GM13976 (cell line): ENCODE results near the gene FKBP1A.

Experiments
- DNase-seq: peaks from one replicate; pipeline ENCODE4 v3.0.0; 2012; ENCODE audit warnings: low spot score
- in situ Hi-C: fragments of 300-500 bp; cut with MboI; formaldehyde crosslinking; loops from one replicate; pipeline ENCODE4 v1.12.0; 2022; ENCODE audit warnings: low sequenced_read_pairs, mixed read lengths, inconsistent platforms; ENCODE audit not compliant: unreplicated experiment
- TF ChIP-seq, protein P1 (sequence below): IDR thresholded peaks from 2 replicates; pipeline ENCODE4 v1.5.1; 2012; ENCODE audit warnings: borderline replicate concordance, mild to moderate bottlenecking; ENCODE audit not compliant: insufficient read depth; ENCODE audit errors: extremely low read depth, missing control alignments, control extremely low read depth

The FKBP1A gene

DNA sequence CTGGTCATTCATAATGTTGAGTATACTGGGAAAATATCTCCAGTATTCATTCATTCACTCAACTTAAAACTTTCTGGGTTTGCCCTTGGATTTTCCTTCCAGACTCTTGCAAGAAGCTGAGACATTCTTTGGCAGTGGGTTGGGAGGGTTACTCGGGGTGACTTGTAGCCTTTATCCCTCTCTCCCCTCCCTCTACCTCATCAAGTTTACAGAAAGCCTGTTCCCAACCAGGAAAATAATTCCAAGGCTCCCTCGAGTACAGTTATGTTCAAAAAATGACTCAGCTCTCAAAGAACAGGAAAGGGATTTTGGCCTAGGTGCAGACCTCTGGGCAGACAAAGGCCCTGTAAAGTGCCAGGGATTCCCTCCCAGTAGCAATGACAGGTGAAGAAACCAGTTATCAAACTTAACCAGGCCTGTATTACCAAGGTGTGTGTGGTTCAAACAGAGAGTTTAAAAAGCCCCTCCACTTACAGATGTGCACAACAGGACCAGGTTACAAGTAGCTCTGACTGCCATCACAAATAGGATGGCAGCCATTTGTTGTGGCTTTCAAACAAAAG is 22.2 kb downstream of the FKBP1A start:
- DNase-seq, result no peak
- in situ Hi-C loops, result no loop called here
- TF ChIP-seq, protein P1, sequence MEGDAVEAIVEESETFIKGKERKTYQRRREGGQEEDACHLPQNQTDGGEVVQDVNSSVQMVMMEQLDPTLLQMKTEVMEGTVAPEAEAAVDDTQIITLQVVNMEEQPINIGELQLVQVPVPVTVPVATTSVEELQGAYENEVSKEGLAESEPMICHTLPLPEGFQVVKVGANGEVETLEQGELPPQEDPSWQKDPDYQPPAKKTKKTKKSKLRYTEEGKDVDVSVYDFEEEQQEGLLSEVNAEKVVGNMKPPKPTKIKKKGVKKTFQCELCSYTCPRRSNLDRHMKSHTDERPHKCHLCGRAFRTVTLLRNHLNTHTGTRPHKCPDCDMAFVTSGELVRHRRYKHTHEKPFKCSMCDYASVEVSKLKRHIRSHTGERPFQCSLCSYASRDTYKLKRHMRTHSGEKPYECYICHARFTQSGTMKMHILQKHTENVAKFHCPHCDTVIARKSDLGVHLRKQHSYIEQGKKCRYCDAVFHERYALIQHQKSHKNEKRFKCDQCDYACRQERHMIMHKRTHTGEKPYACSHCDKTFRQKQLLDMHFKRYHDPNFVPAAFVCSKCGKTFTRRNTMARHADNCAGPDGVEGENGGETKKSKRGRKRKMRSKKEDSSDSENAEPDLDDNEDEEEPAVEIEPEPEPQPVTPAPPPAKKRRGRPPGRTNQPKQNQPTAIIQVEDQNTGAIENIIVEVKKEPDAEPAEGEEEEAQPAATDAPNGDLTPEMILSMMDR, result no peak

DNA sequence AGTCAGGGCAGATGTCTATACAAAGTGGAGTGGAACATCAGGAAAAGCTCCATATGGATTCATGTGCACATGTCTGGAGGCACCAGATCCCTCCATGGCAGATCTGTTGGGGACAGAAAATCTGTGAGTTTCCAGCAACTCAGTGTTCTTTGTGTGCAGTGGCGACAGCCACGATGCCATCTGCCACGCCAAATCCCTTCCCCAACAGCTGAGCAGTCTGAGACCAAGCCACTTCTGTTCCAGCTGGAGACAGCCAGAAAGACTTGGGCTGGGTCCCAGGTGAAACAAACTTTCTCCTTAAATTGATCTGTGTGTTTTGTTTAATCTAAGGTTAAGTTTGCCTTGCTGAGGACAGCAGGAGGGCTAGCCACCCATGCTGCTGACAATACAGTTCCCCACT is 22.9 kb downstream of the FKBP1A start:
- TF ChIP-seq, protein P1, result no peak
- in situ Hi-C loops, result no loop called here
- DNase-seq, result no peak

DNA sequence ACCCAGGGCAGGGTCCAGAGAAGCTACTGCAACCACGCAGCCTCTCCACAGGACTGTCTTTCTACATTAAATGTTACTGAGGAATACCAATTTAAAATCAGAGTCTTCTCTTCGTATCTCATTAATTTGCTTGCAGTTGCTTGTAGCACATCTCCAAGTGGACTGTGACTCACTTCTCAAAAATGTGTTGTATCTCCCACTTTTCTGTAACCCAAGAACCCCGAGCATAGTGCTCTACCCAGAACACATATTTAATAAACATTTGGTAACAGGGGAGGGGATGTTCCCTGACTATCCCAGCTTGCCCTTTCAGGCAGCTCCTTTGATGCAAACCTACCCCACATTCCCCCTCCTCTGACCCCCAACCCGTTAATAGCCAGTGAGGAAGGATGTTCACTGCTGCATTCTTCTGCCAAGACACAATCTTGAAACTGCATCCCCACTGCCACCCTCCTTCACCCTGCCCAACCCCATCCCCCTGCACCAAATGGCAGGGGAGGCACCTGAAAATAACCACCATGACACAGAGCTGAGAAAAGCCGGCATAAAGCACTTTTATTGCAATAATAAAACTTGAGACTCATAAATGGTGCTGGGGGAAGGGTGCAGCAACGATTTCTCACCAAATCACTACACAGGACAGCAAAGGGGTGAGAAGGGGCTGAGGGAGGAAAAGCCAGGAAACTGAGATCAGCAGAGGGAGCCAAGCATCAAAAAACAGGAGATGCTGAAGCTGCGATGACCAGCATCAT is 24.2 kb downstream of the FKBP1A start:
- TF ChIP-seq, protein P1, result no peak
- DNase-seq, result no peak
- in situ Hi-C loops, result no loop called here

DNA sequence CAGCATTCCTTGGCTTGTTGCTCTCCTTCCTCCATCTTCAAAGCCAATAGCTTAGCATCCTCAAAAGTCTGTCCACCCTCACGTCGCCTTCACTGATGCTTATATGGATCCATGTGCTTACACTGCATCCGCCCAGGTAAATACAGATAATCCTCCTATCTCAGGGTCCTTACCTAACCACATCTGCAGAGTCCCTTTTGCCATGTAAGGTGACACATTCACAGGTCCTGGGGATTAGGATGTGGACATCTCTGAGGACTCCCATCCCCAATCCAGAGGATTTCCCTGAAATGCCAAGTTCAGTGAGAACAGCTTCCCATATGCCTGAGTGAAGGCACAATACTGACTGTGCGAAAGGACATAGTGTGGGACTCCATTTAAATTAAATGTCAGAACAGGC is 25.4 kb downstream of the FKBP1A start:
- DNase-seq, result no peak
- TF ChIP-seq, protein P1, result no peak
- in situ Hi-C loops, result no loop called here

DNA sequence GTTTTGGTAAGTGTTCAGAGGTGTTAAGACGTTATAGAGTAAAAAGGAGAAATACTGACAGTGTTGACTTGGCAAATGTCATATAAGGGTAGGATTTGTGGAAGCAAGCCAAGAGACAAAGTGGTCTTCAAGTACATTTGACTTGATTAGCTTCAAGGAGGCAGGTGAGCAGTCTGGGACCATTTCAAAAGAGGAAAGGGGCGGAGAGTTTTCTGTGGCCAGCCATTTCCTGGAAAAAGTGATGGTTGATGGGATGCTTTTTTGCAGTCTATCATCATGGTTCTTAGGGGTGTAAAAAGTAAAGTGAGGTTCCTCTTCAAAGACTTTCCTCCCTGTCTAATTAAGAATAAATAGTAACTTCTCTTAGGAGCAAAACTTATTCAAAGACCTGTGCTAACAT is 28.7 kb downstream of the FKBP1A start:
- TF ChIP-seq, protein P1, result no peak
- no peak for DNase-seq
- in situ Hi-C loops, result no loop called here

DNA sequence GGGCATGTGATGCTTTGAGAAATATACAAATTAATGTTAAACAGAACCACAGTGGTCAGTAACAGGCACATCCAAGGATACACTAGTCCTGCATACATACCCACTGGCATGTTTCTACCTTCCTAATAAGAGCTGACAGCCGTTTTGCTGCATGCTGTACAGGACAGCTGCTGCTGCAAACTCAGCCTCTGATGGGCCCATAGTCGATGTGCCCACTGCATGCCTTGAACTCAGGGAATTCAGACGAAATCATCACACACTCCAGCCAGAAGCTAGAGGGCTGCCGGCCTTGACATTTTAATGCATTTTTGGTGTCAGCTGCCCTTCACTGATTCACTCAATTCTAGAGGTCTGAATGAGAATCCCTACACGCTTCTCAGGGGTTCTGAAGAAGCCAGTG is 29.3 kb downstream of the FKBP1A start:
- TF ChIP-seq, protein P1, result no peak
- no peak for DNase-seq
- in situ Hi-C loops, result no loop called here
